Mucosa of descending colon (tissue), 3 donors: ENCODE measurements around the gene SCRN2. TPM values are rescaled to one million over a fixed set of nuclear protein-coding genes. Genes with fewer than 3 reads are reported as not detected.

ENCODE experiments used
- ATAC-seq: fragments of 200-7000 bp; cut with Tn5 transposase; one replicate; pipeline ENCODE4 v1.9.1; 2020; ENCODE audit warnings: mild to moderate bottlenecking, moderate library complexity
- DNase-seq, 3 donors: peaks; one replicate each; pipeline ENCODE4 v3.0.0-alpha.2; 2020
- H3K36me3 ChIP-seq: fragments of 200-600 bp; one replicate; pipeline ENCODE4 v1.8.0; 2021; ENCODE audit warnings: low read depth, mild to moderate bottlenecking
- H3K4me1 ChIP-seq: fragments of 200-600 bp; one replicate; pipeline ENCODE4 v1.8.0; 2021; ENCODE audit warnings: low read depth, mild to moderate bottlenecking
- H3K4me3 ChIP-seq: fragments of 200-600 bp; one replicate; pipeline ENCODE4 v1.8.0; 2021; ENCODE audit warnings: mild to moderate bottlenecking
- H3K9me3 ChIP-seq: fragments of 200-600 bp; one replicate; pipeline ENCODE4 v1.8.0; 2021; ENCODE audit warnings: mild to moderate bottlenecking
- intact Hi-C, 2 donors: fragments of 100-400 bp; cut with DNase I in 1 of 2; cut with micrococcal nuclease in 1 of 2; formaldehyde crosslinking; loops; one replicate each; pipeline versions ENCODE4 v1.11.0 to v1.11.1; 2022; cut with DNase I, micrococcal nuclease
- total RNA-seq, 3 donors: library from RNA; stranded (reverse); fragmentation: NEBNext Ultra II Directional in 2 of 3; extraction: Animal tissue kit (Norgen Biotek cat#: 25700) in 2 of 3; gene quantifications; one replicate each; pipeline versions ENCODE4 v1.2.1 to v1.2.4, GENCODE V29; 2021 to 2023
- TF ChIP-seq, protein P1 (sequence below): fragments of 200-600 bp; IDR thresholded peaks from one replicate; pipeline ENCODE4 v1.8.0; 2022; ENCODE audit warnings: antibody characterized with exemption, mild to moderate bottlenecking
- donor health status: DM: no; HTN: no; CAD: no; lungs with moderate emphysema.
- donor health status: DM: no; HTN: no; CAD: no.
- donor health status: DM: no; HTN: yes; CAD: no.

Gene SCRN2
- total RNA-seq, 3 donors from 2014 or later: 38.4 to 45.1 (median 38.5) TPM

DNA sequence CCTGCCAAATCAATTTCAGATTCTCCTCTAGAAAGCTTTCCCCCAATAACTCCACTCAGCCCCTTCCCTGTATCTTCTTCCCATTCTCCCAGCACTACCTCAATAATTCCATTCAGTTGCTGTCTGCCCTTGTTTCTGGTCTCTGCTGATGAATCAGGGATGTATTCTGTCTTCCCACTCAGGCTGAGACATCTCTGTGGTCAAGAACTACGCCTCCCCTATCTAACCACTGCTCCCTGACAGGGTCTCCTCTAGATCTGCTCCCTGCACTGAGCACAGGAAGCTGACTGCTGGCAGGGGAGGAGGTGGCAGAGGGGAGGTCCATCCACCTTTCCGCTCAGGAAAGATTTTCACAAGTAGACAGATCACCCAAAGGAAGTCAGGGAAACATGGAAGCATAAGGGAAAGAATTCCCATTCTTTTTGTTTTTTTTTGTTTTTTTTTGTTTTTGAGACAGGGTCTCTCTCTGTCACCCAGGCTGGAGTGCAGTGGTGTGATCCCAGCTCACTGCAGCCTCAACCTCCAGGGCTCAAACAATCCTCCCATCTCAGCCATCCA is 38.0 kb upstream of the SCRN2 start:
- no peaks in the 10 kb centered on the region for H3K9me3 ChIP-seq
- TF ChIP-seq, protein P1, sequence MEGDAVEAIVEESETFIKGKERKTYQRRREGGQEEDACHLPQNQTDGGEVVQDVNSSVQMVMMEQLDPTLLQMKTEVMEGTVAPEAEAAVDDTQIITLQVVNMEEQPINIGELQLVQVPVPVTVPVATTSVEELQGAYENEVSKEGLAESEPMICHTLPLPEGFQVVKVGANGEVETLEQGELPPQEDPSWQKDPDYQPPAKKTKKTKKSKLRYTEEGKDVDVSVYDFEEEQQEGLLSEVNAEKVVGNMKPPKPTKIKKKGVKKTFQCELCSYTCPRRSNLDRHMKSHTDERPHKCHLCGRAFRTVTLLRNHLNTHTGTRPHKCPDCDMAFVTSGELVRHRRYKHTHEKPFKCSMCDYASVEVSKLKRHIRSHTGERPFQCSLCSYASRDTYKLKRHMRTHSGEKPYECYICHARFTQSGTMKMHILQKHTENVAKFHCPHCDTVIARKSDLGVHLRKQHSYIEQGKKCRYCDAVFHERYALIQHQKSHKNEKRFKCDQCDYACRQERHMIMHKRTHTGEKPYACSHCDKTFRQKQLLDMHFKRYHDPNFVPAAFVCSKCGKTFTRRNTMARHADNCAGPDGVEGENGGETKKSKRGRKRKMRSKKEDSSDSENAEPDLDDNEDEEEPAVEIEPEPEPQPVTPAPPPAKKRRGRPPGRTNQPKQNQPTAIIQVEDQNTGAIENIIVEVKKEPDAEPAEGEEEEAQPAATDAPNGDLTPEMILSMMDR: no peak
- DNase-seq: no peak
- no peak for ATAC-seq
- intact Hi-C loops: no loop called here
- peaks cover 23% of the 10 kb centered on the region for H3K4me1 ChIP-seq
- H3K36me3 ChIP-seq: no peaks in the 10 kb centered on the region
- no peak overlapping the region for H3K4me3 ChIP-seq

DNA sequence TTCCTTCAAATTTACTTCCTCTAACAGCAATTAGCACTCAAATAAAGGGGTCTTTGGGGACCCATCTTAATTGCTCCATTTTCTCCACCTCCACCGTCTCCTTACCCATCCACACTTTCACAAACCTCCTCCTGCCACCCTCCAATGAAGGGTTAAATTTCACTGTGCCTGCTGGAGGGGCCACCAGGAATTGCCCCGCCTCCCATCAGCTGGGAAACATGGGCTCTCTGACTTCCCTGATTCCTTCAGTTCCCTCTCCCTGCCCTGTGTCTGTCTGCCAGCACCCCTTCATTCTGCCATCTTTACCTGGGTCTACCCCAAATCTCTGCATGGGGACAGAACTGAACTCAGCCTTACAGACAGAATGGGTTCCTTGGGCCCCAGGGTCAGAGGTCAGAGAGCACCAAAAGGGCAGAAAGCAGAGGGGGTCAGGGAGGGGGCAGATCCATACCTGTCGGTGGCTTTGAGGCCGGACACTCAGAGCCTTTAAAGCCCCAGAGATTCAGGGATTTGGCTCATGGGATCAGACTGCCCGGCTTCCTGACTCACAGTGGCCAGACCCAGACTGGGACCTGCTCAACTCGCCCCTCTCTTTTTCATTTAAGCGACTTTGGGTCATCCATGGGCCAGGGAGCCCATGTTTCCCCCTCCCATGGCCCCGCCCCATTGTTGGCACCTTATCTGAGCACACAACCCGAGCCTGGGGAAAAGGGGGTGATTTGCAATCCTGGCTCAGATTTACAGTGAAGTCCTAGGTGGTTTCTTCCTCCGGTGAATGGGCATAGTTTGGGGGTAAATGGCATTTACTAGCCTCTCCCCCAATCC is 37.3 kb upstream of the SCRN2 start:
- TF ChIP-seq, protein P1: no peak
- Histone ChIP-seq H3K36me3 (no peaks in the 10 kb centered on the region), H3K4me3 (no peak overlapping the region), H3K4me1 (peaks cover 17% of the 10 kb centered on the region), H3K9me3 (no peaks in the 10 kb centered on the region)
- no peak for ATAC-seq
- no peak for DNase-seq
- intact Hi-C loops: no loop called here

DNA sequence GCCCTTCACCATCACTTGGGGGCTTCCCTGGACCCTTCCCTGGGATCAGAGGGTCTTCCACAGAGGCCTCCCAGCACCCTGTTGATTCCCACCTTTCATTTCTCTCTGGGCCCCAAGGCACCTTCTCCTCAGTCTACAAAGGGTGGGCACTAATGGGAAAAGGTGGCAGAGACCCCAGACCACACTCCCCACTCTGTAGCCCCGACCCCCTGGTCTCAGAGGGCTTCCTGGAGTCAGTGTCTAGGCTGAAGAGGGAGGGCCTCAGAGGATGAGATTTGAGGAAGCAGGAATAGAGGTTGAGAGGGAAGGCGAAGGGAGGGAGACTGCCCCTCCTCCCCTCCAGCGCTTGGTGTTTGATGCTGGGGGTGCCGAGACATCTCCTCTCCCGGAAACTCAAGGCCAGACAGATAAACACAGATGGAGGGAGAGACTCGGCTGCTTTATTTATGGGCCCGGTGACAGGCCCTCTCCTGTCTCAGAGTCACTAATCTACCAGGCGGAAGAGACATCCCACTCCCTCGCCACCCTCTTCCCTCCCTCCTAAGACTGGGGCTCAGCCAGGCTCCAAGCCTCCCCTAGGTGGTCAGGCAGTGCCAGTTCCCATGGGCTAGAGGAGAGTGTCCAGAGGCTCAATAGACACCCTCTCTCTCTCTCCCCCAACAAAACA is 36.4 kb upstream of the SCRN2 start:
- no peak overlapping the region for H3K4me3 ChIP-seq
- no peaks in the 10 kb centered on the region for H3K36me3 ChIP-seq
- no peak for DNase-seq
- no peak for ATAC-seq
- TF ChIP-seq, protein P1: no peak
- H3K4me1 ChIP-seq: peaks cover 13% of the 10 kb centered on the region
- intact Hi-C loops: no loop called here
- H3K9me3 ChIP-seq: no peaks in the 10 kb centered on the region

DNA sequence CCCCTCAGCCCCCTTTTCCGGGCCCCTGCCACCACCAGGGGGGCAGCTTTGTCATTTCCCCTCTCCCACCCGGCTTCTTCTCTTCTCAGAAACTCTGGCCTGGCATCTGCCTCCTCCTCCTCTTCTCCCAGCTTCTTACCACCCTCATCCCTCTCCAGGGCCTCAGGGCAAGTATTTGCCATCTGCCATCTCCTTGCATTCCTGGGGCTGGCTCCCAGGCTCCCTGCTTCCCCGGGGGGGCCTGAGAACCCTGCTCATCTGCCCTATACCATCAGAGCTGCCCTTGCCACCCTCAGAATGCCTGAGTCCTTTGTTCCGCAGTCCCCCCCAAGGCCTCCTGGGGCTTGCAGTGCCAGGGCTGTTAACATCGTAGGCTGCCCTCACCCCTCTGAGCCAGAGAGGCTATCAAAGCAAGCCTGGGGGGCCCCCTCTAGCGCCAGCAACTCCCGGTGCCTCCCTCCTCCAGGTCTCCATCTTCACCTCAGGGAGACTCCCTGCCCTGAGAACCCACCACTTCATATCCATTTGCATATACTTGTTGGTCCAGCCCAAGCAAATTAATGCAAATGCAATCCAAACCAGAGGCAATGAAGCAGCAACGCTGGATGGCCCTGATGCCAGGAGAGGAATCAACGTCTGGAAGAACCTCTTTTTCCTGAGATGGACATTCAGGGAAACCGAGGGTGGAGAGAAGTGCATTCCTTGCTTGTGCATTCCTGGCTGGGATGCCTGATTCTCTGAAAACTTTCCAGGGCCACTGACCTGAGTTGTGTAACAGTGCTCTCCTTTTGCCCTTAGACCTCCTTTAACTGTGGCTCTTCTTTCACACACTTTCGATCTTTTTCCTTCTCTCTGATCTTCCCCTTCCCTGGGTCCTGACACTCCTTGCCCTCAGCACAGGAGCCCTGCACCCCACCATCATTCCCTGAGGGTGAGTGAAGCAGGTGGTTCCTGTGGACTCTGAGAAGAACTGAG is 34.2 kb upstream of the SCRN2 start:
- intact Hi-C loops: no loop called here
- H3K36me3 ChIP-seq: no peaks in the 10 kb centered on the region
- TF ChIP-seq, protein P1: no peak
- H3K4me3 ChIP-seq: no peak overlapping the region
- H3K4me1 ChIP-seq: no peaks in the 10 kb centered on the region
- ATAC-seq (no peak), DNase-seq (no peak)
- H3K9me3 ChIP-seq: no peaks in the 10 kb centered on the region
